Neural progenitor cell (in vitro differentiated cells): ENCODE results near the gene TCF4.

Experiments used
- EZH2 ChIP-seq: fragments of 200-600 bp; sonication (generic); IDR thresholded peaks from 2 replicates; pipeline ENCODE4 v1.6.1; 2017; ENCODE audit warnings: antibody characterized with exemption, mild to moderate bottlenecking, moderate library complexity
- TF ChIP-seq, protein P1 (sequence below): fragments of 200-600 bp; sonication (generic); IDR thresholded peaks from 2 replicates; pipeline ENCODE4 v1.5.1; 2017; ENCODE audit warnings: antibody characterized with exemption, mild to moderate bottlenecking

DNA sequence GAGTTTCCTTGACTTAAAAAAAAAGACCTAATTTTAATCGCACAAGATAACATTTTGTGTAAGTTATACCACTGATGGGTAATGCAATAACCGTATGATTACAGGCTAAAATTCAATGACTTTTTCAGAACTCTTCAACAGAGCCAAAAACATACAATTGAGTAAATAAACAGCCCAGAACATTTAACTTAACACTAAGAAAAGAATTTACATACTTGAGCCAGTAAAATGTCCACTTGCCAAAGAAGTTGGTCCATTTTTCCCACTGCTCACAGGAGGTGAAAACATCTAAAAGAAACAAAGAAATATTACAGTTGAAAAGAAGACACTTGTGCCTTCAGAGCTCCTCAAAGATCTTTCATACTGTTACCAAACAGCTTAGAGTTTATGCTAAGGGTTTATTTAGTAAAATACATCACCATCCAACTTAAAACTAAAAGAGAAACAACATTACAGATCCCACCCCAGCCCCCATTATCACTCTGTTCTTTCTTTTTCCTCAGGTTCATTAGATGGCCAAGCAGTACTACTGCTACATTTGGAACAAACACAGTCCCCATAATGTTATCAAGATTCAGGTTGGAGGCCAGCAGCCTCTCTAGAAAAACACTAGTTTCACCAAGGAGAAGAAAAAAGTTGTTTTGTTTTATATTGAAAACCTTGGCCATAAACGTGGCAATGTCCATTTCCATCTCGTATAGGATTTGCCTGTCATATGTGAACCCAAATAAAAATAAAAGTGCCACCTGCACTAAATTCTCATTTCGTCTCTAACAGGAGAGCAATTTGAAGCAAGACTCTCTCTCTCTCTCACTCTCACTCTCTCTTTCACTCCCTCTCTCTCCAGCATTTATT is 2.7 kb downstream of the TCF4 start:
- TF ChIP-seq, protein P1, sequence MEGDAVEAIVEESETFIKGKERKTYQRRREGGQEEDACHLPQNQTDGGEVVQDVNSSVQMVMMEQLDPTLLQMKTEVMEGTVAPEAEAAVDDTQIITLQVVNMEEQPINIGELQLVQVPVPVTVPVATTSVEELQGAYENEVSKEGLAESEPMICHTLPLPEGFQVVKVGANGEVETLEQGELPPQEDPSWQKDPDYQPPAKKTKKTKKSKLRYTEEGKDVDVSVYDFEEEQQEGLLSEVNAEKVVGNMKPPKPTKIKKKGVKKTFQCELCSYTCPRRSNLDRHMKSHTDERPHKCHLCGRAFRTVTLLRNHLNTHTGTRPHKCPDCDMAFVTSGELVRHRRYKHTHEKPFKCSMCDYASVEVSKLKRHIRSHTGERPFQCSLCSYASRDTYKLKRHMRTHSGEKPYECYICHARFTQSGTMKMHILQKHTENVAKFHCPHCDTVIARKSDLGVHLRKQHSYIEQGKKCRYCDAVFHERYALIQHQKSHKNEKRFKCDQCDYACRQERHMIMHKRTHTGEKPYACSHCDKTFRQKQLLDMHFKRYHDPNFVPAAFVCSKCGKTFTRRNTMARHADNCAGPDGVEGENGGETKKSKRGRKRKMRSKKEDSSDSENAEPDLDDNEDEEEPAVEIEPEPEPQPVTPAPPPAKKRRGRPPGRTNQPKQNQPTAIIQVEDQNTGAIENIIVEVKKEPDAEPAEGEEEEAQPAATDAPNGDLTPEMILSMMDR: no peak
- no peak for TF ChIP-seq EZH2
